NCI-H82 (cell line): ENCODE data around the gene CIAPIN1.
"Not testable (repeated sequence)": the region's sequence is repeated elsewhere in the genome, so short reads cannot be mapped to it uniquely, and the experiment has no call there.

Experiments used
- DNase-seq: peaks from one replicate; lab custom pipeline; 2025; lab: John Stamatoyannopoulos, UW

Gene CIAPIN1

GRCh38 chr16:57440551-57440950 lies 6.6 kb downstream of the CIAPIN1 start:
- not testable (repeated sequence) for DNase-seq

- not testable (repeated sequence) for DNase-seq
Measured at GRCh38 chr16:57439947-57440346, 7.2 kb downstream of the CIAPIN1 start.

- DNase-seq, result no peak
Measured at GRCh38 chr16:57435838-57436237, 11.3 kb downstream of the CIAPIN1 start.

- DNase-seq, result no peak
Measured at GRCh38 chr16:57434003-57434402, 13.2 kb downstream of the CIAPIN1 start.

- no peak for DNase-seq
Measured at GRCh38 chr16:57432989-57433388, 14.2 kb downstream of the CIAPIN1 start.

GRCh38 chr16:57432505-57432904 lies 14.7 kb downstream of the CIAPIN1 start:
- no peak for DNase-seq

GRCh38 chr16:57430955-57431354 lies 16.2 kb downstream of the CIAPIN1 start:
- no peak for DNase-seq

DNA sequence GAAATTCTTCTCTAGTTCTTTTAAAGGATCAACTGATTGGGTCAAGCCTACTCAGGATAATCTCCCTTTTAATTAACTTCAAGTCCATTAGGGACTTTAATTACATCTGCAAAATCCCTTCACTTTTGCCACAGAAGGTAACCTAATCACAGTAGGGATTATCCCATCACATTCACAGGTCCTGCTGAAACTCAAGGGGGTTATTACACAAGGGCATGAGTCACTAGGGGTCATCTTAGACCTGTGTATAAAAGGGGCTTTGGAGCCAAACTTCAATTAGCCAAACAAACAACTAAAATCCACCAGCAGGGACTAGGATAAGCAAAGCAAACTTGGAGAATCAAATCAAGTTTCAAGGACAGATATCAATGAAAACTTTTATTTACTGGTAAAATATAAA lies 19.4 kb downstream of the CIAPIN1 start:
- peak; percentile 94 for DNase-seq

GRCh38 chr16:57427307-57427706 lies 19.9 kb downstream of the CIAPIN1 start:
- peak; percentile 90 for DNase-seq

DNA sequence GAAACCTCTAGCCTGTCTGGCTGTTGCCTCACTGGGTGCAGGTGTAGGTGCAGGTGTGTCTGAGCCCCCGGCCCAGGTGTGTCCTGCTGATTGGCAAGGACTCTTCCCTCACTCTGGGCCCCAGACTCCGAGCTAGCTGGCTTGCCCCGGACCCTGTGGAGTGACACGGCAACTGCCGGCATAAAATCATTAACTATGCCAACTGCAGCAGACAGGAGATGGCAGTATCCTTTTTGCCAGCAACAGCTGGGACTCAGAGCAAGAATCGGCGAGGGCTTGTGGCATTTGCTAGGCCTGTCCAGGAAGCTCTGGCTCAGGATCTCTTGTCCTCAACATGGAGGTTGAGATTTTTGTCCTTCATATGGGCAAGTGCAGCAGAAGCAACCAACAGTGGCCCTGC lies 20.8 kb downstream of the CIAPIN1 start:
- no peak for DNase-seq

DNA sequence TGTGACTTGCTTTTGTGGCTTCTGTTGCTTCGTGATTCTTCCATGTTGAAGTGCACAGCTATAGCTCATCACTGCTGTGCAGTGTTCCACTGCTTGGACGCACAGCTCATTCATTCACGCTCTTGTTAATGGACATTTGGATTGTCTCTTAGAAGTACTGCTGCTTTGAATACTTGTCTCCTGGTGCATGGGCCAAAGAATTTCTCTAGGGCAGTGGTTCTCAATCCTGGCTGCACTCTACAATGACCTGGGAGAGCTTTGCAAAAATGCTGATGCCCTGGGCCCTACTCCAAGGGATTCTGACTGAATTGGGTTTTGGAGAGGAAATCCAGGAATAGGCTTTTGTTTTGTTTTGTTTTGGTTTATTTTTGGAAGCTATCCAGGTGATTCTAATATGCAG lies 22.6 kb downstream of the CIAPIN1 start:
- DNase-seq, result no peak

GRCh38 chr16:57423152-57423551 lies 24.0 kb downstream of the CIAPIN1 start:
- no peak for DNase-seq

DNA sequence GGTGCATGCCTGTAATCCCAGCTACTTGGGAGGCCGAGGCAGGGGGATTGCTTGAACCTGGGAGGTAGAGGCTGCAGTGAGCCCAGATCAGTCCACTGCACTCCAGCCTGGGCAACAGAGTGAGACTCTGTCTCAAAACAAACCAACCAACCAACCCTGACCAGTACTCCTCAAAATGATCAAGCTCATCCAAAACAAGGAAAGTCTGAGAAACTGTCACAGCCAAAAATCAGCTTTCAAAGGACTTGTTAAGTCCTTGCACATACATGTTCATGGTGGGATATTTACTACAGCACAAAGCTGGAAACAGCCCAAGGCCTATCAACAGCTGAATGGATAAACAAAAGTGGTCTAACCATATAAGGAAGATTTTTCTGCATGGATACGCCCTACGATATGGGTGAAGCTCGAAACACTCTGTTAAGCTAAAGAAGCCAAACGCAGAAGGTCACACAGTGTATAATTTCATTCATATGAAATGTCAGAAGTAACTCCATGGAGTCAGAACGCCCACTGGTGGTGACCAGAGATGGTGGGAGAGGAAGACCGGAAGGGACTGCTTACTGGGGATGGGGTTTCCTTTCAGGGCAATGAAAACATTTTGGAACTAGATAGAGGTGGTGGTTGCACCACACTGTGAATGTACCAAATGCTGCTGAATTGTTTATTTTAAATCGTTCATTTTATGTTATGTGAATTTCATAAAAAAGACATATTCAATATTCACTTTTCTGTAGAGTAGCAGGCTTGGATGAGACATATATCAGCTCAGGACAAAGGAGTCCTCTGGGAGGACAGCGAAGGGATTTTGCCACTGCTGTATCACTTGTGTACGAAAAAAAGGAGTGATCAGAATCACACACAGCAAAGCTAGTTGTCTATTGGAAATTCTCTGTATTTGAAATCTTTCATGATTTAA lies 24.9 kb downstream of the CIAPIN1 start:
- DNase-seq, result peak; percentile 69

- DNase-seq, result no peak
Measured at GRCh38 chr16:57419506-57419905, 27.7 kb downstream of the CIAPIN1 start.

GRCh38 chr16:57416084-57416483 lies 31.1 kb downstream of the CIAPIN1 start:
- DNase-seq, result no peak

DNA sequence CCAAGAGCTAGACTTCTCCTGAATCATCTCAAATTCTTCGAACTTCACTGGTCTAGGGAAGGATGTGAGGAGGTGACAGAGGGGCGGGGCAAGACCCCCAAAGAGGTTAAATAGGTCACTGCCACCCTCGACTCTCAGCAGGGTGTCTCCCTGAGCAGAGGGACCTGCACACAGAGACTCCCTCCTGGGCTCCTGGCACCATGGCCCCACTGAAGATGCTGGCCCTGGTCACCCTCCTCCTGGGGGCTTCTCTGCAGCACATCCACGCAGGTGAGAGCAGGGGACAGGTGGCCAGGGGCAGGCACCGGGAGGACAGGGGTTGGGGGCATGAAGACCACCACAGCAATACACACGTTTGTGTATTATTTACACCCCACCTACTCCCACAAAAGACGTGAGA lies 33.5 kb downstream of the CIAPIN1 start:
- no peak for DNase-seq

DNA sequence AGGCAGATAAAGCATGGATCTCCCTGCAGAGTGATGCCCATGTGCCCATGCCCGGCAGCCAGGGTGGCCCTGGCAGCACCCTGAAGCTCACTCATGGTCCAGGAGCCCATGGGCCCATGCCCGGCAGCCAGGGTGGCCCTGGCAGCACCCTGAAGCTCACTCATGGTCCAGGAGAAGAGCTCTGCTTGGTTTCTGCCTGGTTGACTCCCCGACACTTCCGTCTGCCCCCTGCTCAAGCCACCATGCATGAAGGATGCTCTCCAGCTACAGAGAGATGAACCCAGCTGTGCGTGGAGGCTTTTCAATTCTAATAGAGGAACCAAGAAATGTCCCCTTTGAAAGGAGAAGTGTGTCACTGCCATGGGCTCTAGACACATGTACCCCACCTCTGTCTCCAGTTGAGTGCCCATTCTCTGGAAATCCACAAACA lies 33.9 kb downstream of the CIAPIN1 start:
- DNase-seq, result no peak

DNA sequence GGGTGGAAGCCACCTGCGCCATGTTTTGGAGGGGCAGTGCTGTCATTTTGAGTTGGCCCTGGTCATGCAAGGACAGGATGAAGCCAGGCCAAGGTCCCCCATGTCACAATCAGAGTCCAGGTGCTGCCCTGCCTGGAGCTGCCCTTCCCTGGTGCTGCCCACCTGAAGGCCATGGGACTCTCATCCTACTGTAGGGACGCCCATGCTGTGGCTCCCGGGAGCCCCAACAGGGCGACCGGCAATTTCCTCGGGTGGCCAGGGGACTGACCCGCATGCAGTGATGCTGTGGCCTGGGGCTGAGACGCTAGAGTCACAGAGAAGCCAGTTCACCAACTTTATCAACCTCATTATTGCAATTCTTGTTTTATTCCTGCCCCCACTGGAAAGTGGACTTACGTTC lies 34.6 kb downstream of the CIAPIN1 start:
- no peak for DNase-seq

GRCh38 chr16:57411362-57411976 lies 35.7 kb downstream of the CIAPIN1 start:
- DNase-seq, result no peak

DNA sequence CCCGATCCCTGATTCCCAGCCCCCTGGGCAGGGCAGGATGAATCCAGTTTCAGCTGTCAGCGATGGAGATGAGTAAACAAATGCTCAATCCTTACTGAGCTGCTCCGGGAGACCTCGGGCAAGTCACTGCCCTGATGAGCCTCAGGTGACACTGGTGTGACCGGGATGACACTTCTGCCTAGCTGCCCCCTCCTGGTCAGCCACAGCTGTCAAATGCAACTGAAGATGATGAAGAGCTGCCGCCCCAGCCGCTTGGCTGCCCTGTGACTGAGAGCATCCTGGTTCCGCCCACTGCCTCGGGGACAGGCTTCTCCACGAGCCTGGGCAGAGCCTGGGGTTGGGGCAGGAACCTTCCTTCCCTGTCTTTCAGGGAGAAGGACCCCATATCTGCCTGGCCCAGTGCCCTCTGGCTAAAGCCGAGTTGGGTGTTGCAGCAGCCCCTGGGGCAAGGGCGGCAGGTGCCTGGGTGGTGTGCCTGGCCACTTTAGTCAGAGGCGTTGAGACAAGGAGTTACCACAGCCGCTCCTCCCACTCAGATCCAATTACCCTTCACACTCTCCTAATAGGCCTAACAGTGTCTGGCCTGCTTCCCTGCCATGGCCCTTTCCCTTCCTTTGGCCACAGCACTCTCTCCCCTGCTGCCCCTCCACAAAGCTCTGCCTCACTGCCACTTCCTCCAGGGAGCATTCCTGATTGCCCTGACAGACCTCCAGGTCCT lies 37.2 kb downstream of the CIAPIN1 start:
- peak; percentile 81 for DNase-seq

- DNase-seq, result no peak
Measured at GRCh38 chr16:57409065-57409464, 38.1 kb downstream of the CIAPIN1 start.

- DNase-seq, result no peak
Measured at GRCh38 chr16:57407521-57408353, 39.4 kb downstream of the CIAPIN1 start.
